CD4-positive, alpha-beta T cell (primary cell): ENCODE results near the gene GPR4. TPM values are rescaled to one million over a fixed set of nuclear protein-coding genes. Genes with fewer than 3 reads are reported as not detected.

Experiments
- ATAC-seq: fragments of 200-7000 bp; cut with Tn5 transposase; one replicate; pipeline ENCODE4 v1.10.0; 2022; ENCODE audit warnings: mild to moderate bottlenecking; ENCODE audit not compliant: poor library complexity
- CTCF ChIA-PET: fragments of 350-600 bp; sonication (Branson Sonifier 250); formaldehyde crosslinking; loops from one replicate; lab custom pipeline; 2021; ENCODE audit warnings: antibody characterized with exemption, inconsistent platforms; lab: Charles Lee
- POLR2A ChIA-PET: fragments of 350-600 bp; sonication (Branson Sonifier 250); formaldehyde crosslinking; loops from one replicate; lab custom pipeline; 2021; ENCODE audit warnings: antibody characterized with exemption, inconsistent platforms; lab: Charles Lee
- DNase-seq, 14 experiments: peaks; one replicate each; pipeline ENCODE4 v3.0.0-alpha.2; 2013 to 2020; ENCODE audit warnings: mixed read lengths in 2 of 14
- H3K27ac ChIP-seq, 2 donors: one replicate each; pipeline versions ENCODE4 v1.5.1 to v1.7.0; 2013; ENCODE audit warnings: low read length in 2 of 2, low read depth in 1 of 2, mild to moderate bottlenecking in 1 of 2
- H3K27me3 ChIP-seq, 2 experiments: 1 replicate in 1 of 2; 2 replicates in 1 of 2; pipeline versions ENCODE4 v1.6.1 to v1.7.0; 2013; ENCODE audit warnings: low read length in 2 of 2, control low read depth in 1 of 2, mild to moderate bottlenecking in 1 of 2, moderate library complexity in 1 of 2; ENCODE audit not compliant: insufficient read depth in 2 of 2, control insufficient read depth in 1 of 2
- H3K36me3 ChIP-seq: one replicate; pipeline ENCODE4 v1.6.1; 2013; ENCODE audit warnings: low read length, control low read depth; ENCODE audit not compliant: insufficient read depth
- H3K4me1 ChIP-seq: one replicate; pipeline ENCODE4 v1.6.1; 2013; ENCODE audit warnings: low read length, control low read depth; ENCODE audit not compliant: insufficient read depth
- H3K4me3 ChIP-seq: one replicate; pipeline ENCODE4 v1.5.1; 2013; ENCODE audit warnings: mild to moderate bottlenecking, low read length, moderate library complexity
- H3K9me3 ChIP-seq, 2 experiments: 1 replicate in 1 of 2; 2 replicates in 1 of 2; pipeline versions ENCODE4 v1.6.1 to v1.7.0; 2013; ENCODE audit warnings: low read length in 2 of 2, mild to moderate bottlenecking in 2 of 2, control low read depth in 1 of 2, moderate library complexity in 1 of 2; ENCODE audit not compliant: control insufficient read depth in 1 of 2, insufficient read depth in 1 of 2
- H3K27ac Mint-ChIP-seq: one replicate; pipeline ENCODE4 v1.8.0; 2020; ENCODE audit warnings: mixed read lengths
- H3K27me3 Mint-ChIP-seq: one replicate; pipeline ENCODE4 v1.8.0; 2021; ENCODE audit warnings: mixed read lengths
- H3K36me3 Mint-ChIP-seq: one replicate; pipeline ENCODE4 v1.8.0; 2021; ENCODE audit warnings: low read depth, mixed read lengths
- H3K4me1 Mint-ChIP-seq: one replicate; pipeline ENCODE4 v1.8.0; 2021; ENCODE audit warnings: low read depth, mixed read lengths
- H3K4me3 Mint-ChIP-seq: one replicate; pipeline ENCODE4 v1.8.0; 2020; ENCODE audit warnings: mild to moderate bottlenecking, mixed read lengths
- H3K9me3 Mint-ChIP-seq: one replicate; pipeline ENCODE4 v1.8.0; 2020; ENCODE audit warnings: mixed read lengths
- CTCF ChIP-seq: fragments of 200-600 bp; IDR thresholded peaks from one replicate; pipeline ENCODE4 v1.8.0; 2022; ENCODE audit warnings: antibody characterized with exemption, mild to moderate bottlenecking
- intact Hi-C, 2 experiments: fragments of 100-400 bp; cut with DNase I in 1 of 2; cut with micrococcal nuclease in 1 of 2; formaldehyde crosslinking; loops; one replicate each; pipeline versions ENCODE4 v1.15.1 to v1.9.0; 2023 to 2025; cut with DNase I, micrococcal nuclease
- total RNA-seq, 174 experiments: library from RNA in 2 of 174; stranded (reverse) in 2 of 174; gene quantifications; one replicate each; pipeline ENCODE4 v1.2.3 and lab custom pipeline; 2021 to 2026

Gene GPR4
- total RNA-seq, 2 experiments from 2014 or later: not detected

GRCh38 chr19:45598267-45599001 lies 3.6 kb downstream of the GPR4 start:
- peaks cover 64 to 68% of the 10 kb centered on the region in 2 experiments for H3K27me3 ChIP-seq

GRCh38 chr19:45597425-45598111 lies 4.4 kb downstream of the GPR4 start:
- Histone ChIP-seq H3K27me3 (peaks cover 60 to 61% of the 10 kb centered on the region in 2 experiments), H3K36me3 (no peaks in the 10 kb centered on the region), H3K4me3 (no peak overlapping the region), H3K9me3 (peaks cover 0 to 12% of the 10 kb centered on the region in 2 experiments), H3K4me1 (peaks cover 23% of the 10 kb centered on the region), H3K27ac (no peak overlapping the region)
- ChIA-PET POLR2A (interaction anchor here (0.6 to 1.8 kb wide), 2 partner anchors 44 to 1181 kb away, joined by 3 to 7 read pairs; no protein-coding TSS in a partner anchor), CTCF (no interaction called here)
- TF ChIP-seq CTCF: no peak
- no peak for DNase-seq
- Mint-ChIP-seq H3K9me3 (no peaks in the 10 kb centered on the region), H3K4me1 (peaks cover 30% of the 10 kb centered on the region), H3K27me3 (peaks cover 78% of the 10 kb centered on the region), H3K36me3 (no peaks in the 10 kb centered on the region), H3K4me3 (no peak overlapping the region), H3K27ac (no peak overlapping the region)
- ATAC-seq: no peak
- intact Hi-C loops: no loop called here

More at GRCh38 chr19:45598267-45599001, 3.6 kb downstream of the GPR4 start:
- ATAC-seq (no peak), DNase-seq (peak in 4 of 14 experiments; percentile 1 to 48 (median 22))
- no peak overlapping the region for H3K4me3 ChIP-seq
- CTCF ChIA-PET: interaction anchor here (0.7 kb wide), 1 partner anchor 44 kb away, joined by 3 read pairs; no protein-coding TSS in a partner anchor
- peaks cover 0 to 12% of the 10 kb centered on the region in 2 experiments for H3K9me3 ChIP-seq
- no peak for TF ChIP-seq CTCF
- peaks cover 23% of the 10 kb centered on the region for H3K4me1 ChIP-seq
- peaks cover 30% of the 10 kb centered on the region for H3K4me1 Mint-ChIP-seq
- H3K4me3 Mint-ChIP-seq: no peak overlapping the region
- peaks cover 85% of the 10 kb centered on the region for H3K27me3 Mint-ChIP-seq
- no peaks in the 10 kb centered on the region for H3K36me3 Mint-ChIP-seq
- no peak overlapping the region for H3K27ac ChIP-seq
- POLR2A ChIA-PET: interaction anchor here (0.8 to 1.8 kb wide), 3 partner anchors 13 to 43 kb away, joined by 3 to 7 read pairs (median 3); no protein-coding TSS in a partner anchor
- intact Hi-C loops: no loop called here
- H3K27ac Mint-ChIP-seq: no peak overlapping the region
- no peaks in the 10 kb centered on the region for H3K9me3 Mint-ChIP-seq
- H3K36me3 ChIP-seq: no peaks in the 10 kb centered on the region

- TF ChIP-seq CTCF: no peak
- Mint-ChIP-seq H3K4me3 (no peak overlapping the region), H3K4me1 (peaks cover 22% of the 10 kb centered on the region), H3K27me3 (peaks cover 79% of the 10 kb centered on the region), H3K36me3 (no peaks in the 10 kb centered on the region), H3K27ac (no peak overlapping the region), H3K9me3 (no peaks in the 10 kb centered on the region)
- ChIA-PET POLR2A (no interaction called here), CTCF (no interaction called here)
- Histone ChIP-seq H3K27me3 (peaks cover 50 to 58% of the 10 kb centered on the region in 2 experiments), H3K36me3 (no peaks in the 10 kb centered on the region), H3K4me1 (peaks cover 19% of the 10 kb centered on the region), H3K4me3 (no peak overlapping the region), H3K27ac (no peak overlapping the region), H3K9me3 (peaks cover 0 to 16% of the 10 kb centered on the region in 2 experiments)
- intact Hi-C loops: no loop called here
- DNase-seq: no peak
- ATAC-seq: no peak
Measured at GRCh38 chr19:45595814-45596213, 6.2 kb downstream of the GPR4 start.
